Midbrain (tissue), 1 donor: ENCODE data around the gene KLK8.
A peak's percentile ranks its signal among the peaks of the same experiment; 100 is the strongest.

Source experiments
- DNase-seq: peaks from one replicate; lab custom pipeline; 2025; lab: John Stamatoyannopoulos, UW

Gene KLK8

GRCh38 chr19:51001515-51001914 lies at the start of gene KLK8:
KLK8 (minus strand) TSS chr19:51001604; CDS start chr19:51001167, 437 bp downstream.
- DNase-seq = no peak

- DNase-seq = no peak
Observed at GRCh38 chr19:51047031-51047335, 45.6 kb upstream of the KLK8 start.

GRCh38 chr19:51044327-51044726 lies 42.9 kb upstream of the KLK8 start:
- DNase-seq = no peak

- no peak for DNase-seq
Observed at GRCh38 chr19:51043497-51043896, 42.1 kb upstream of the KLK8 start.

GRCh38 chr19:51040151-51040550 lies 38.7 kb upstream of the KLK8 start:
- no peak for DNase-seq

- no peak for DNase-seq
Observed at GRCh38 chr19:51036519-51036918, 35.1 kb upstream of the KLK8 start.

GRCh38 chr19:51034704-51035103 lies 33.3 kb upstream of the KLK8 start, which contains the start of gene KLK12:
KLK12 (minus strand) TSS chr19:51035002; CDS start chr19:51034621, 381 bp downstream.
- no peak for DNase-seq

- DNase-seq = no peak
Observed at GRCh38 chr19:51031880-51032225, 30.4 kb upstream of the KLK8 start.

- DNase-seq = no peak
Observed at GRCh38 chr19:51031220-51031879, 29.9 kb upstream of the KLK8 start.

GRCh38 chr19:51030631-51031030 lies 29.2 kb upstream of the KLK8 start:
- DNase-seq = no peak

GRCh38 chr19:51029718-51030117 lies 28.3 kb upstream of the KLK8 start:
- DNase-seq = no peak

- DNase-seq = no peak
Observed at GRCh38 chr19:51027873-51028272, 26.5 kb upstream of the KLK8 start.

GRCh38 chr19:51027126-51027806 lies 25.9 kb upstream of the KLK8 start:
- DNase-seq = no peak

- no peak for DNase-seq
Observed at GRCh38 chr19:51026554-51026831, 25.1 kb upstream of the KLK8 start, which contains the start of gene KLK11. KLK11 (minus strand) TSS chr19:51026616; CDS start chr19:51025631, 985 bp downstream.

- no peak for DNase-seq
Observed at GRCh38 chr19:51025809-51026553, 24.6 kb upstream of the KLK8 start.

- DNase-seq = no peak
Observed at GRCh38 chr19:51025401-51025800, 24.0 kb upstream of the KLK8 start.

- DNase-seq = no peak
Observed at GRCh38 chr19:51024924-51025323, 23.5 kb upstream of the KLK8 start.

- no peak for DNase-seq
Observed at GRCh38 chr19:51023946-51024345, 22.5 kb upstream of the KLK8 start.

- DNase-seq = no peak
Observed at GRCh38 chr19:51022526-51022925, 21.1 kb upstream of the KLK8 start.

- DNase-seq = peak; percentile 41
Observed at GRCh38 chr19:51020988-51021651, 19.7 kb upstream of the KLK8 start.

- DNase-seq = no peak
Observed at GRCh38 chr19:51019544-51019925, 18.1 kb upstream of the KLK8 start, which contains the start of gene KLK10. KLK10 (minus strand) TSS chr19:51019709; CDS start chr19:51019130, 579 bp downstream.

- DNase-seq = no peak
Observed at GRCh38 chr19:51018745-51019543, 17.5 kb upstream of the KLK8 start.
